GM18498 (cell line): Measurements from ENCODE around the gene SYDE1.

Source experiments
- ATAC-seq: cut with Tn5 transposase; IDR thresholded peaks from one replicate; pipeline ENCODE4 v1.9.1; 2021; ENCODE audit warnings: mild to moderate bottlenecking, moderate library complexity; ENCODE audit not compliant: unreplicated experiment

SYDE1 gene

GRCh38 chr19:15108845-15109767 is 1.9 kb downstream of the SYDE1 start:
- no peak for ATAC-seq

- no peak for ATAC-seq
Measured at GRCh38 chr19:15109768-15110417, 2.7 kb downstream of the SYDE1 start.

- ATAC-seq: no peak
Measured at GRCh38 chr19:15110418-15110815, 3.2 kb downstream of the SYDE1 start.

GRCh38 chr19:15111758-15112157 is 4.6 kb downstream of the SYDE1 start:
- no peak for ATAC-seq

GRCh38 chr19:15112385-15112784 is 5.2 kb downstream of the SYDE1 start:
- ATAC-seq: no peak

GRCh38 chr19:15113245-15114152 is 6.3 kb downstream of the SYDE1 start:
- ATAC-seq: no peak

- ATAC-seq: no peak
Measured at GRCh38 chr19:15114153-15114540, 6.9 kb downstream of the SYDE1 start.

GRCh38 chr19:15115080-15115479 is 7.9 kb downstream of the SYDE1 start:
- ATAC-seq: no peak

- ATAC-seq: no peak
Measured at GRCh38 chr19:15115762-15116615, 8.8 kb downstream of the SYDE1 start.

GRCh38 chr19:15116856-15117255 is 9.7 kb downstream of the SYDE1 start:
- ATAC-seq: no peak

GRCh38 chr19:15118248-15118647 is 11.0 kb downstream of the SYDE1 start:
- ATAC-seq: no peak

- no peak for ATAC-seq
Measured at GRCh38 chr19:15118789-15119494, 11.7 kb downstream of the SYDE1 start.

GRCh38 chr19:15120135-15121026 is 13.2 kb downstream of the SYDE1 start:
- no peak for ATAC-seq

GRCh38 chr19:15122331-15123030 is 15.3 kb downstream of the SYDE1 start:
- no peak for ATAC-seq

- ATAC-seq: no peak
Measured at GRCh38 chr19:15123031-15123890, 16.1 kb downstream of the SYDE1 start.

- ATAC-seq: no peak
Measured at GRCh38 chr19:15123900-15124299, 16.7 kb downstream of the SYDE1 start.

- no peak for ATAC-seq
Measured at GRCh38 chr19:15124572-15125231, 17.5 kb downstream of the SYDE1 start.
